KMS-11 (cell line): ENCODE data around the gene KIAA1328.

Source experiments
- H2AFZ ChIP-seq: fragments of 200-600 bp; sonication (generic); 2 replicates; pipeline ENCODE4 v1.6.1; 2016; ENCODE audit warnings: antibody characterized with exemption, mixed run types, low read depth
- H3K27ac ChIP-seq: fragments of 200-600 bp; sonication (generic); 2 replicates; pipeline ENCODE4 v1.6.1; 2016; ENCODE audit warnings: mild to moderate bottlenecking, mixed run types
- H3K27me3 ChIP-seq: fragments of 200-600 bp; sonication (generic); 2 replicates; pipeline ENCODE4 v1.6.1; 2017; ENCODE audit warnings: mild to moderate bottlenecking, low read depth, mixed run types, moderate library complexity; ENCODE audit not compliant: insufficient read depth
- H3K36me3 ChIP-seq: fragments of 200-600 bp; sonication (generic); 2 replicates; pipeline ENCODE4 v1.6.1; 2017; ENCODE audit warnings: mild to moderate bottlenecking, mixed run types; ENCODE audit not compliant: insufficient read depth
- H3K4me1 ChIP-seq: fragments of 200-600 bp; sonication (generic); 2 replicates; pipeline ENCODE4 v1.6.1; 2016; ENCODE audit warnings: mild to moderate bottlenecking, low read depth, mixed run types; ENCODE audit not compliant: poor library complexity, severe bottlenecking
- H3K4me2 ChIP-seq: fragments of 200-600 bp; sonication (generic); 2 replicates; pipeline ENCODE4 v1.7.0; 2016; ENCODE audit warnings: mild to moderate bottlenecking, mixed run types
- H3K4me3 ChIP-seq: fragments of 200-600 bp; sonication (generic); IDR thresholded peaks from 2 replicates; pipeline ENCODE4 v1.6.1; 2017; ENCODE audit warnings: low read depth, low read length, mixed read lengths; ENCODE audit not compliant: insufficient read depth
- H3K79me2 ChIP-seq: fragments of 200-600 bp; sonication (generic); 2 replicates; pipeline ENCODE4 v1.6.1; 2016; ENCODE audit warnings: low read depth, mixed run types; ENCODE audit not compliant: insufficient read depth
- H3K9ac ChIP-seq: fragments of 200-600 bp; sonication (generic); 2 replicates; pipeline ENCODE4 v1.6.1; 2016; ENCODE audit warnings: mild to moderate bottlenecking, mixed run types
- H4K20me1 ChIP-seq: fragments of 200-600 bp; sonication (generic); 2 replicates; pipeline ENCODE4 v1.6.1; 2016; ENCODE audit warnings: mild to moderate bottlenecking, mixed run types; ENCODE audit not compliant: insufficient read depth
- CTCF ChIP-seq: fragments of 200-600 bp; sonication (generic); conservative IDR thresholded peaks from 2 replicates; pipeline ENCODE4 v1.6.1; 2017; ENCODE audit warnings: low read depth, mild to moderate bottlenecking, antibody characterized with exemption, low read length, moderate library complexity, mixed read lengths

Gene KIAA1328

DNA sequence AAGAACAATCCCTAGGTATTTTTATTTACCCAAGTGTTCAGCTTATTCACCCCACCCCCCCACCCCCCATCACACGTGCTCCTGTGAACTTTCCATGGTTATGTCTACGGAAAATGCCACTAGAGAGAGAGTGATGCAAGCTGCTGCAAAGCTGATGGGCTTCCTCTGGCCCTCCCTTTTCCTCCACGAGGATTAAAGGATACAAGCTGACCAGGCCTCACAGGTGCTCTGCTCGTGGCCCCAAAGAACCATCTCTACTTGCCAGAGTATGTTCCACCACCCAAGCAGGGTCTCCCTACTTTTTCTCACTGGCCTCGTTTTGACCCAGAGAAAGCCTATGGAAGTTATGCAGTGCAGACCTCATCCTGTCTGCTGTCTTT is 394.1 kb downstream of the KIAA1328 start:
- Histone ChIP-seq H3K4me3 (no peak overlapping the region), H3K27me3 (no peaks in the 10 kb centered on the region), H3K9ac (no peak overlapping the region), H3K36me3 (no peaks in the 10 kb centered on the region), H3K79me2 (no peaks in the 10 kb centered on the region), H2AFZ (no peak overlapping the region), H4K20me1 (no peaks in the 10 kb centered on the region), H3K4me2 (no peak overlapping the region), H3K27ac (no peak overlapping the region), H3K4me1 (peaks cover 19% of the 10 kb centered on the region)
- no peak for TF ChIP-seq CTCF

DNA sequence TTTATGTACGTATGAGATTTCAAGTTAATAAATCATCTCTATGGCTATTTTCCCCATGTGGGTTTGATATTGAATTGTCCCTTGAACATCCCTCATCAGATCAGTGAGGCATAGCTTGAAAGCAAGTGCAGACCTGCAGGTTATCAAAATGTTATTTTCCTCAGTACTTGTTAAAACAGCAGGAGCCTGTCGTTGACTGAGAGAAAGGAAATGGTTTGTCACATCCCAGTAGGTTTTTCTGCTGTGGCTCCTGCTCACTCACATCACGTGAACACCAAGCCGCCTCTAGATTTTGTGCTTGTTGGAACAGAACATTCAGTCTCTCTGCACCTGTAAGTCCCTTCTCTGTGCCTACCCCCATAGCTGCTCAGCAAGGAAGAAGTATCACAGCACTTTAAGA is 396.4 kb downstream of the KIAA1328 start:
- no peaks in the 10 kb centered on the region for H3K27me3 ChIP-seq
- H3K79me2 ChIP-seq = no peaks in the 10 kb centered on the region
- no peaks in the 10 kb centered on the region for H4K20me1 ChIP-seq
- H3K4me1 ChIP-seq = peaks cover 19% of the 10 kb centered on the region
- H3K27ac ChIP-seq = no peak overlapping the region
- H3K4me3 ChIP-seq = no peak overlapping the region
- no peak overlapping the region for H3K9ac ChIP-seq
- no peaks in the 10 kb centered on the region for H3K36me3 ChIP-seq
- no peak overlapping the region for H3K4me2 ChIP-seq
- no peak overlapping the region for H2AFZ ChIP-seq
- no peak for TF ChIP-seq CTCF

- no peak overlapping the region for H3K4me2 ChIP-seq
- no peak overlapping the region for H2AFZ ChIP-seq
- H3K79me2 ChIP-seq = no peaks in the 10 kb centered on the region
- no peak overlapping the region for H3K27ac ChIP-seq
- no peaks in the 10 kb centered on the region for H4K20me1 ChIP-seq
- no peak for TF ChIP-seq CTCF
- H3K4me1 ChIP-seq = no peaks in the 10 kb centered on the region
- H3K27me3 ChIP-seq = no peaks in the 10 kb centered on the region
- no peak overlapping the region for H3K9ac ChIP-seq
- no peaks in the 10 kb centered on the region for H3K36me3 ChIP-seq
- no peak overlapping the region for H3K4me3 ChIP-seq
Observed at GRCh38 chr18:37230768-37231167, 401.8 kb downstream of the KIAA1328 start.

- Histone ChIP-seq H3K36me3 (no peaks in the 10 kb centered on the region), H3K4me2 (no peak overlapping the region), H3K4me3 (no peak overlapping the region), H3K9ac (no peak overlapping the region), H3K4me1 (no peaks in the 10 kb centered on the region), H3K27ac (no peak overlapping the region), H3K27me3 (no peaks in the 10 kb centered on the region), H4K20me1 (no peaks in the 10 kb centered on the region), H2AFZ (no peak overlapping the region), H3K79me2 (no peaks in the 10 kb centered on the region)
- TF ChIP-seq CTCF = no peak
Observed at GRCh38 chr18:37231251-37231650, 402.3 kb downstream of the KIAA1328 start.

DNA sequence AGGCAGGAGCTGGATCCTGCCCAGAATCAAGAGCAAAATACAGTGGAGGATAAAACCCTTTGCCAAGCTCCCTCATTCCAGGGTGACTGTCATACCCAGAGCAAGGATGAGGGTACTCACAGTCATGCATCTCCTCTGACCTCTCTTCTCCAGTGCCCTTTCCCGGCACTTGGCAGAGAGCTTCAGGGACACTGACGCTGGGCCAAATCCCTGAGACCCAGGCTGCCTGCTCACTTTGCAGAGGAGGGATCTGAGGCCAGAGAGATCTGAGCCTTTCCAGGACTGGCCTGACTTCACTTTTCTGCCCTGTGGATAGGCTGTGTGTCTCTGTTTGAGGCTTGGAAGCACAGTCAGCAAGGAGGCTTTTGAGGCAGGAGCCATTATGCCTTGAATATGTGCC is 406.7 kb downstream of the KIAA1328 start:
- Histone ChIP-seq H3K9ac (no peak overlapping the region), H2AFZ (no peak overlapping the region), H3K27me3 (no peaks in the 10 kb centered on the region), H3K4me2 (no peak overlapping the region), H4K20me1 (no peaks in the 10 kb centered on the region), H3K27ac (no peak overlapping the region), H3K79me2 (no peaks in the 10 kb centered on the region), H3K4me3 (no peak overlapping the region), H3K36me3 (no peaks in the 10 kb centered on the region), H3K4me1 (no peaks in the 10 kb centered on the region)
- no peak for TF ChIP-seq CTCF
